ENCODE results near the gene ZNF75A.

DNA sequence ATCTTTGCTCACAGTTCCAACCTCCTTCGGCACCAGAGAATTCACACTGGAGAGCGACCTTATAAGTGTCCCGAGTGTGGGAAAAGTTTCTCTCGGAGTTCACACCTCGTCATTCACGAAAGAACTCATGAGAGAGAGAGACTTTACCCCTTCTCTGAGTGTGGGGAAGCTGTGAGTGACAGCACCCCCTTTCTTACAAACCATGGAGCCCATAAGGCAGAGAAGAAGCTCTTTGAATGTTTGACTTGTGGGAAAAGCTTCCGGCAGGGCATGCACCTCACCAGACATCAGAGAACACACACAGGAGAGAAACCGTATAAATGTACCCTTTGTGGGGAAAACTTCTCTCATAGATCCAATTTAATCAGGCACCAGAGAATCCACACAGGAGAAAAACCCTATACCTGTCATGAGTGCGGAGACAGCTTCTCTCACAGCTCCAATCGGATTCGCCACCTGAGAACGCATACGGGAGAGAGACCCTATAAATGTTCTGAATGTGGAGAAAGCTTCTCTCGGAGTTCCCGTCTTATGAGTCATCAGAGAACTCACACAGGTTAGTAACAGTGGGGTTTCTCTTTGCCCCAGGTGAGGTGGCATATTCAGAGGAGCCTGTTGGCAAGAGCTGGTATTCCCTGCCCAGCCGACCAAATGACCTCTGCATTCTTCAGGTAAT, 15.2 kb upstream of the ZNF75A start:
- TF ChIP-seq, protein P1, sequence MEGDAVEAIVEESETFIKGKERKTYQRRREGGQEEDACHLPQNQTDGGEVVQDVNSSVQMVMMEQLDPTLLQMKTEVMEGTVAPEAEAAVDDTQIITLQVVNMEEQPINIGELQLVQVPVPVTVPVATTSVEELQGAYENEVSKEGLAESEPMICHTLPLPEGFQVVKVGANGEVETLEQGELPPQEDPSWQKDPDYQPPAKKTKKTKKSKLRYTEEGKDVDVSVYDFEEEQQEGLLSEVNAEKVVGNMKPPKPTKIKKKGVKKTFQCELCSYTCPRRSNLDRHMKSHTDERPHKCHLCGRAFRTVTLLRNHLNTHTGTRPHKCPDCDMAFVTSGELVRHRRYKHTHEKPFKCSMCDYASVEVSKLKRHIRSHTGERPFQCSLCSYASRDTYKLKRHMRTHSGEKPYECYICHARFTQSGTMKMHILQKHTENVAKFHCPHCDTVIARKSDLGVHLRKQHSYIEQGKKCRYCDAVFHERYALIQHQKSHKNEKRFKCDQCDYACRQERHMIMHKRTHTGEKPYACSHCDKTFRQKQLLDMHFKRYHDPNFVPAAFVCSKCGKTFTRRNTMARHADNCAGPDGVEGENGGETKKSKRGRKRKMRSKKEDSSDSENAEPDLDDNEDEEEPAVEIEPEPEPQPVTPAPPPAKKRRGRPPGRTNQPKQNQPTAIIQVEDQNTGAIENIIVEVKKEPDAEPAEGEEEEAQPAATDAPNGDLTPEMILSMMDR (IDR thresholded peaks at IDR 0.05) = no peak
- TF ChIP-seq EZH2 (IDR thresholded peaks at IDR 0.05) = no peak

Measured in neural progenitor cell (in vitro differentiated cells).